Kidney capillary endothelial cell (primary cell): ENCODE data around the gene B3GAT1.
"Not testable (repeated sequence)": the region's sequence is repeated elsewhere in the genome, so short reads cannot be mapped to it uniquely, and the experiment has no call there.

Experiments used
- DNase-seq: peaks from one replicate; pipeline ENCODE4 v3.0.0-alpha.2; 2018; ENCODE audit warnings: low spot score

The B3GAT1 gene

GRCh38 chr11:134355136-134355535 is 56.9 kb downstream of the B3GAT1 start:
- DNase-seq, result no peak

DNA sequence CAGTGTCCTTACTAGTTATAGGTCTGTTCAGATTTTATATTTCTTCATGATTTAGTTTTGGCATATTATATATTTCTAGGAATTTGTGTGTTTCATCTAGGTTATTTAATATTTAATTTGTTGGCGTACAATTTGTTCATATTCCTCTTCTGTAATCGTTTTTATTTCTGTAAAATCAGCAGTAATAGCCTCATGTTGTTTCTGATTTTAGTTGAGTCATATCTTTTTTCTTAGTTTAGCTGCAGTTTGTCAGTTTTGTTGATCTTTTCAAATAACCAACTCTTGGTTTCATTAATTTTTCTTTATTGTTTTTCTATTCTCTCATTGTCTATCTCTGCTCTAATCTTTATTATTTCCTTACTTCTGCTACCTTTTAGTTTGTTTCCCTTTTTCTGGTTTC is 59.9 kb downstream of the B3GAT1 start:
- DNase-seq, result no peak

GRCh38 chr11:134350381-134350780 is 61.7 kb downstream of the B3GAT1 start:
- DNase-seq, result no peak

GRCh38 chr11:134349802-134350355 is 62.2 kb downstream of the B3GAT1 start:
- DNase-seq, result no peak

- no peak for DNase-seq
These were observed 62.8 kb downstream of the B3GAT1 start for GRCh38 chr11:134349109-134349801.

DNA sequence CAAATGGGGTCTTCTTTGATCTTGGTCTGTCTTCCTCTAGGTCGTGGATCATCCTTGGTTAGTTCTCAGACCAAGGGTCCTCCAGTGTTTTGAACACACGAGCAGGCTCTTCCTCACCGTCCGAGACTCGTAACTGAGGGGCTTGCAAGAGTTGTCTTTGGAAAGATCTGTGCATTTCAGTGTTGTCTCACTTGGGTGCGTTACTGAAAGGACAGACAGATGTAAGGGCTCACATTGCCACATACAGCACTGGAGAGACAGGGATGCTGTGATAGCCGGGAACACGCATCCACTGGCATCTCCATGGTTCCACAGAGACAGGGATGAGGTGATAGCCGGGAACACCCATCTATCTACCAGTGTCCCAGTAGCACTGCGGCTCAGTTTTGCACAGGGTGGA is 64.6 kb downstream of the B3GAT1 start:
- DNase-seq, result no peak

- no peak for DNase-seq
These were observed 65.1 kb downstream of the B3GAT1 start for GRCh38 chr11:134346976-134347350.

GRCh38 chr11:134346101-134346975 is 65.7 kb downstream of the B3GAT1 start:
- no peak for DNase-seq

GRCh38 chr11:134345237-134345550 is 66.8 kb downstream of the B3GAT1 start:
- no peak for DNase-seq

- DNase-seq, result not testable (repeated sequence)
These were observed 67.4 kb downstream of the B3GAT1 start for GRCh38 chr11:134344497-134345236.

- no peak for DNase-seq
These were observed 68.4 kb downstream of the B3GAT1 start for GRCh38 chr11:134343646-134344045.

- no peak for DNase-seq
These were observed 69.3 kb downstream of the B3GAT1 start for GRCh38 chr11:134342572-134343340.

DNA sequence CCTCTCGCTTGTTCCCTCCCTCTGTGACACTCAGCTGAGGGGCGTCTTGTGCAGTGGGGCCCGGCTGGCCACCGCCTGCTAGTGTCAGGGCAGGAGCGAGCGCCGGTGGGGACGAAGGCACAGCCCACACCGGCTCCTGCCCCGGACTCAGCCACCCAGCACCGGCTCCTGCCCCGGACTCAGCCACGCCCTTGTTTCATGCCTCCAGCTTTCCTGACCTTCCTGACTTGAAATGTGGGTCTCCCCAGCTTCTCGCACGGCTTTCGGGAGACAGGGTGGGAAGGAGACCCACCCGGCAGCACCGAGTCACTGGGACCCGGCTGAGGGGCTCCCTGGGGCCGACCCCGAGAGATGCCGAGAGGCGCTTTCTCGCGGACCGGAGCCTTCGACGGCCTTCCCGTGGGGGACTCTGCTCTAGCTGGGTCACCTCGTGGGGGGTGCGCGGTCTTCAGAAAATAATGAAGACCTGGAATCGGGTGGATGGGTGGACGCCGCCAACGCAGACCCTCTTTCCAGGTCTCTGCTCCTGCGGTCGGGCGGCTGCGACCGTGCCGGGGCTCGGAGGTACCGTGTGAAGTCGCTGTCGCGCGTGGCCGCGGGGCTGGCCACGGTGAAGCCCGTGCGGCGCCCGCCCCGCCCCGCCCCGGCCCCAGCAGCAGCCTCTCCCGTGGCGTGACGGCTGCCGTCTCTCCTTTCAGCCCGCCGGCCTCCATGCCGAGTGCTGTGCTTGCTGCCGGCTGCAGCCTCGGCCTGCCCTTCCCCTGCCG is 70.1 kb downstream of the B3GAT1 start:
- no peak for DNase-seq

DNA sequence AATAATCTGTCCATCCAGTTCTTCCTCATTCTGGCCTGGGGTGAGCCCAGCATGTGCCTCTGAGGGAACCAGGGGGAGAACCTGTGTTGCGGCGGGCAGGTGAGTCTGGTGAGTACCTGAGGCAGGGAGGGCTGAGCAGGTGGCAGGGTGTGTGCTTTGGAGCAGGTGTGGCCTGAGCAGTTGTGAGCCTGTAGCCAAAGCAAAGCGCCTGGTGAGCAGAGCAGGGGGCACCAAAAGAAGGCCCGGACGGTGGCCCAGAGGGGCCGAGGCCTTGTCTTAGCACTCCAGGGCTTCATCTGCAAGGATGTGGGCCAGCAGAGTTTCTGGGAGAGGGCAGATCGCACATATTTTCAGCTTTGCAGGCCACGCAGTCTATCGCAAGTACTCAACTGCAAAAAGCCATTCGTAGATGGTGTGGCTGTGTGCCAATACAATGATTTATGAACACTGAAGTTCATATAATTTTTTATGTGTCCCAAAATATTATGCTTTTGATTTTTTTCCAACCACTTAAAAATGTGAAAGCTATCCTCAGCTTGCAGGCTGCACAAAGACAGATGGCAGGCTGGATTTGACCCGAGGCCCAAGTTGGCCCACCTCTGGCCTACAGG is 71.6 kb downstream of the B3GAT1 start:
- no peak for DNase-seq

DNA sequence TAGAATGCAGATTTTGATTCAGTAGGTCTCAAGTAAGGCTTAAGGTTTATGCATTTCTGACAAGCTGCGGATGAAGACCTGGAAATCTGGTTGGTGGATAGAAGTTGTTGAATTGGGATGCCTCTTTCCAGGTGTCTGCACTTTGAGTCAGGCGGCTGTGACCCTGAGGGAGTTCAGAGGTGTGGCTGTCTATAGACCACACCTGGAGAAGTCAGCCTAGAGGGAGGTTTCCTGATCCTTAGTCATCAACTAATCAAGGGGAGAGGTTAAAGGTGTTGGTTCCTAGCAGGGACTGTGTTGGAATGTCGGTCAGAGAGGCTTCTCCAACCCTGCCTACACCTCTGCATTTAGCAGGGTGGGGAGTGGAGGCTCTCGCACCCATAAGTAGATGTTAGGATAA is 72.3 kb downstream of the B3GAT1 start:
- DNase-seq, result no peak

GRCh38 chr11:134338654-134339053 is 73.4 kb downstream of the B3GAT1 start:
- no peak for DNase-seq

DNA sequence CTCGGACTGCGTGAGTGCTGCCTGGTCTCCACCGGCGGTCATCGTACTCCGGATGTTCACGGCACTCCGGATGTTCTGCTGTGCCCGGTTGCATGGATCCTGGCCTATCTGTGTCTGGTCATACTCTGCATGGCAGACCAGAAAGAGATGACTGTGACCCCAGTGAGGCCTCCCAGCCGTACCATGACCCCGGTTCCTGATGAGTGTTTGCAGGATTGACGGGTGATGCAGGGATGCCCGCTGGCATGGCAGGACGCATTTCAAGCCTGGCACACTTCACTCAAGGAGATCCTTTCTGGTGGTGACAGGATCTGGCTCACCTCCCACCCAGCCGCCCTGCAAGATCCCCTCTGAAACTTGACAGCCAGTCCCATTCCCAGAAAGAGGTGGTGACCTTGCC is 74.0 kb downstream of the B3GAT1 start:
- no peak for DNase-seq

- no peak for DNase-seq
These were observed 75.0 kb downstream of the B3GAT1 start for GRCh38 chr11:134337051-134337450.

- DNase-seq, result no peak
These were observed 77.1 kb downstream of the B3GAT1 start for GRCh38 chr11:134334796-134335571.

- no peak for DNase-seq
These were observed 78.1 kb downstream of the B3GAT1 start for GRCh38 chr11:134333946-134334345.
